Naive thymus-derived CD4-positive, alpha-beta T cell (primary cell): Measurements from ENCODE around the gene DNAJB13. TPM values are rescaled to one million over a fixed set of nuclear protein-coding genes. Genes with fewer than 3 reads are reported as not detected.

ENCODE experiments used
- ATAC-seq: fragments of 150-1000 bp; cut with Tn5 transposase; 2 replicates; pipeline ENCODE4 v1.10.0; 2021; ENCODE audit warnings: mild to moderate bottlenecking, moderate library complexity
- CTCF ChIA-PET: fragments of 350-600 bp; sonication (Branson Sonifier 250); formaldehyde crosslinking; loops from one replicate; lab custom pipeline; 2021; ENCODE audit warnings: antibody characterized with exemption; lab: Charles Lee
- POLR2A ChIA-PET: fragments of 350-600 bp; sonication (Branson Sonifier 250); formaldehyde crosslinking; loops from one replicate; lab custom pipeline; 2021; ENCODE audit warnings: antibody characterized with exemption, inconsistent platforms; lab: Charles Lee
- DNase-seq, 9 donors: peaks; one replicate each; pipeline versions ENCODE4 v3.0.0 to v3.0.0-alpha.2; 2020 to 2022; ENCODE audit warnings: mixed read lengths in 1 of 9
- H3K27ac ChIP-seq: one replicate; pipeline ENCODE4 v1.7.0; 2013; ENCODE audit warnings: mild to moderate bottlenecking, low read depth, low read length, moderate library complexity
- H3K27me3 ChIP-seq, 2 donors: one replicate each; pipeline ENCODE4 v1.7.0; 2013; ENCODE audit warnings: low read length in 2 of 2, mild to moderate bottlenecking in 2 of 2, moderate library complexity in 2 of 2; ENCODE audit not compliant: control insufficient read depth in 2 of 2, insufficient read depth in 2 of 2
- H3K36me3 ChIP-seq, 3 experiments: 1 replicate in 2 of 3; 2 replicates in 1 of 3; pipeline ENCODE4 v1.7.0; 2013; ENCODE audit warnings: low read length in 3 of 3, mild to moderate bottlenecking in 3 of 3, moderate library complexity in 1 of 3; ENCODE audit not compliant: insufficient read depth in 3 of 3, control insufficient read depth in 2 of 3
- H3K4me1 ChIP-seq, 2 donors: one replicate each; pipeline ENCODE4 v1.7.0; 2013; ENCODE audit warnings: low read length in 2 of 2, mild to moderate bottlenecking in 2 of 2, moderate library complexity in 1 of 2; ENCODE audit not compliant: control insufficient read depth in 2 of 2, insufficient read depth in 2 of 2
- H3K4me3 ChIP-seq: 2 replicates; pipeline ENCODE4 v1.7.0; 2013; ENCODE audit warnings: mild to moderate bottlenecking, low read length
- H3K9me3 ChIP-seq, 3 experiments: 1 replicate in 2 of 3; 2 replicates in 1 of 3; pipeline ENCODE4 v1.7.0; 2013; ENCODE audit warnings: low read length in 3 of 3; ENCODE audit not compliant: control insufficient read depth in 2 of 3
- H3K27ac Mint-ChIP-seq, 9 donors: one replicate each; pipeline ENCODE4 v1.8.0; 2020 to 2022; ENCODE audit warnings: mixed read lengths in 9 of 9, mild to moderate bottlenecking in 8 of 9, moderate library complexity in 5 of 9, inconsistent platforms in 2 of 9
- H3K27me3 Mint-ChIP-seq, 5 donors: one replicate each; pipeline ENCODE4 v1.8.0; 2021 to 2022; ENCODE audit warnings: mixed read lengths in 5 of 5, mild to moderate bottlenecking in 1 of 5
- H3K36me3 Mint-ChIP-seq, 5 donors: one replicate each; pipeline ENCODE4 v1.8.0; 2020 to 2022; ENCODE audit warnings: mixed read lengths in 5 of 5, mild to moderate bottlenecking in 3 of 5, inconsistent platforms in 1 of 5
- H3K4me1 Mint-ChIP-seq, 7 donors: one replicate each; pipeline ENCODE4 v1.8.0; 2020 to 2022; ENCODE audit warnings: mixed read lengths in 7 of 7, mild to moderate bottlenecking in 3 of 7, inconsistent platforms in 1 of 7
- H3K4me3 Mint-ChIP-seq, 10 donors: one replicate each; pipeline ENCODE4 v1.8.0; 2020 to 2022; ENCODE audit warnings: mild to moderate bottlenecking in 10 of 10, mixed read lengths in 10 of 10, moderate library complexity in 6 of 10, inconsistent platforms in 2 of 10
- H3K9me3 Mint-ChIP-seq, 11 donors: one replicate each; pipeline ENCODE4 v1.8.0; 2020 to 2022; ENCODE audit warnings: mixed read lengths in 11 of 11, mild to moderate bottlenecking in 4 of 11, inconsistent platforms in 1 of 11, moderate library complexity in 1 of 11
- intact Hi-C, 2 donors: fragments of 100-400 bp; cut with micrococcal nuclease; formaldehyde crosslinking; loops; one replicate each; pipeline ENCODE4 v1.15.1; 2023
- polyA plus RNA-seq, 2 donors: library from polyadenylated mRNA; unstranded; fragments of 300-500 nt; fragmentation: Illumina TruSeq; gene quantifications; one replicate each; pipeline ENCODE4 v1.2.3, GENCODE V29; 2021
- total RNA-seq, 6 experiments: library from RNA in 5 of 6; stranded (reverse) in 5 of 6; gene quantifications; 1 replicate in 5 of 6; 2 replicates in 1 of 6; pipeline ENCODE4 v1.2.3 and lab custom pipeline; 2021 to 2026

Gene DNAJB13
- total and polyA plus RNA-seq, 7 experiments from 2014 or later: 0.19 to 0.73 (median 0.44) TPM; not detected in 1

GRCh38 chr11:73916435-73916834, 34.4 kb upstream of the DNAJB13 start:
- Histone ChIP-seq H3K27ac (no peak overlapping the region), H3K4me1 (no peaks in the 10 kb centered on the region), H3K36me3 (peaks cover 12 to 70% (median 12%) of the 10 kb centered on the region in 3 experiments), H3K4me3 (no peak overlapping the region), H3K9me3 (no peaks in the 10 kb centered on the region), H3K27me3 (no peaks in the 10 kb centered on the region)
- Mint-ChIP-seq H3K4me3 (no peak overlapping the region), H3K4me1 (peaks cover 0 to 8% (median 0%) of the 10 kb centered on the region in 7 donors), H3K27me3 (no peaks in the 10 kb centered on the region), H3K9me3 (no peaks in the 10 kb centered on the region), H3K36me3 (peaks cover 19 to 41% (median 33%) of the 10 kb centered on the region in 5 donors), H3K27ac (no peak overlapping the region)
- intact Hi-C loops: no loop called here
- POLR2A ChIA-PET: no interaction called here
- CTCF ChIA-PET: no interaction called here
- DNase-seq (no peak), ATAC-seq (no peak)

GRCh38 chr11:73921180-73921579, 29.6 kb upstream of the DNAJB13 start:
- Histone ChIP-seq H3K27ac (no peak overlapping the region), H3K9me3 (no peaks in the 10 kb centered on the region), H3K4me3 (no peak overlapping the region), H3K36me3 (peaks cover 4 to 59% (median 8%) of the 10 kb centered on the region in 3 experiments), H3K4me1 (no peaks in the 10 kb centered on the region), H3K27me3 (no peaks in the 10 kb centered on the region)
- CTCF ChIA-PET: interaction anchor here (0.7 kb wide), 1 partner anchor 571 kb away, joined by 3 read pairs; no protein-coding TSS in a partner anchor
- POLR2A ChIA-PET: no interaction called here
- no peak for DNase-seq
- H3K27ac Mint-ChIP-seq: peak overlapping the region in 1 of 9 donors; percentile 5
- no peaks in the 10 kb centered on the region for H3K9me3 Mint-ChIP-seq
- intact Hi-C loops: no loop called here
- H3K4me1 Mint-ChIP-seq: no peaks in the 10 kb centered on the region
- no peak for ATAC-seq
- H3K4me3 Mint-ChIP-seq: no peak overlapping the region
- H3K36me3 Mint-ChIP-seq: peaks cover 13 to 30% (median 16%) of the 10 kb centered on the region in 5 donors
- no peaks in the 10 kb centered on the region for H3K27me3 Mint-ChIP-seq

- Histone ChIP-seq H3K4me3 (no peak overlapping the region), H3K27ac (no peak overlapping the region), H3K4me1 (no peaks in the 10 kb centered on the region), H3K27me3 (no peaks in the 10 kb centered on the region), H3K9me3 (no peaks in the 10 kb centered on the region), H3K36me3 (peaks cover 0 to 34% (median 8%) of the 10 kb centered on the region in 3 experiments)
- H3K27me3 Mint-ChIP-seq: no peaks in the 10 kb centered on the region
- no peaks in the 10 kb centered on the region for H3K4me1 Mint-ChIP-seq
- DNase-seq (no peak), ATAC-seq (no peak)
- H3K27ac Mint-ChIP-seq: no peak overlapping the region
- intact Hi-C loops: no loop called here
- POLR2A ChIA-PET: no interaction called here
- H3K9me3 Mint-ChIP-seq: no peaks in the 10 kb centered on the region
- H3K36me3 Mint-ChIP-seq: peaks cover 9 to 51% (median 25%) of the 10 kb centered on the region in 5 donors
- H3K4me3 Mint-ChIP-seq: no peak overlapping the region
- CTCF ChIA-PET: no interaction called here
Measured at GRCh38 chr11:73929388-73929787, 21.4 kb upstream of the DNAJB13 start.

- peaks cover 9 to 48% (median 25%) of the 10 kb centered on the region in 5 donors for H3K36me3 Mint-ChIP-seq
- H3K27me3 Mint-ChIP-seq: no peaks in the 10 kb centered on the region
- CTCF ChIA-PET: interaction anchor here (0.5 to 0.7 kb wide), 3 partner anchors 53 to 305 kb away, joined by 3 to 4 read pairs (median 3); no protein-coding TSS in a partner anchor
- H3K4me1 Mint-ChIP-seq: no peaks in the 10 kb centered on the region
- Histone ChIP-seq H3K4me3 (no peak overlapping the region), H3K9me3 (no peaks in the 10 kb centered on the region), H3K27me3 (no peaks in the 10 kb centered on the region), H3K36me3 (peaks cover 0 to 31% (median 8%) of the 10 kb centered on the region in 3 experiments), H3K27ac (no peak overlapping the region), H3K4me1 (no peaks in the 10 kb centered on the region)
- H3K9me3 Mint-ChIP-seq: no peaks in the 10 kb centered on the region
- DNase-seq: peak in 3 of 9 donors; percentile 3 to 18 (median 10)
- peak; percentile 37 for ATAC-seq
- POLR2A ChIA-PET: no interaction called here
- H3K27ac Mint-ChIP-seq: peak overlapping the region in 3 of 9 donors; percentile 48 to 65 (median 53)
- intact Hi-C loops: loop anchor here in 1 of 2 donors (1.0 kb wide), 1 partner anchor 306 kb away; no protein-coding TSS in a partner anchor
- H3K4me3 Mint-ChIP-seq: no peak overlapping the region
Measured at GRCh38 chr11:73931039-73931645, 19.7 kb upstream of the DNAJB13 start.

GRCh38 chr11:73931951-73932350, 18.9 kb upstream of the DNAJB13 start:
- Mint-ChIP-seq H3K27ac (peak overlapping the region in 1 of 9 donors; percentile 4), H3K27me3 (no peaks in the 10 kb centered on the region), H3K4me1 (no peaks in the 10 kb centered on the region), H3K4me3 (no peak overlapping the region), H3K9me3 (no peaks in the 10 kb centered on the region), H3K36me3 (peaks cover 7 to 40% (median 22%) of the 10 kb centered on the region in 5 donors)
- Histone ChIP-seq H3K36me3 (peaks cover 0 to 27% (median 7%) of the 10 kb centered on the region in 3 experiments), H3K27ac (no peak overlapping the region), H3K27me3 (no peaks in the 10 kb centered on the region), H3K4me3 (no peak overlapping the region), H3K4me1 (no peaks in the 10 kb centered on the region), H3K9me3 (no peaks in the 10 kb centered on the region)
- ATAC-seq (no peak), DNase-seq (no peak)
- intact Hi-C loops: loop anchor here in 1 of 2 donors (1.0 kb wide), 1 partner anchor 307 kb away; no protein-coding TSS in a partner anchor
- ChIA-PET CTCF (interaction anchor here (0.7 kb wide), 1 partner anchor 615 kb away, joined by 3 read pairs; no protein-coding TSS in a partner anchor), POLR2A (no interaction called here)

GRCh38 chr11:73932781-73933180, 18.0 kb upstream of the DNAJB13 start:
- H3K27me3 ChIP-seq: no peaks in the 10 kb centered on the region
- Mint-ChIP-seq H3K27me3 (no peaks in the 10 kb centered on the region), H3K36me3 (peaks cover 0 to 33% (median 15%) of the 10 kb centered on the region in 5 donors), H3K4me1 (no peaks in the 10 kb centered on the region), H3K27ac (no peak overlapping the region), H3K4me3 (no peak overlapping the region), H3K9me3 (no peaks in the 10 kb centered on the region)
- no peak for ATAC-seq
- H3K9me3 ChIP-seq: no peaks in the 10 kb centered on the region
- ChIA-PET POLR2A (no interaction called here), CTCF (no interaction called here)
- H3K4me1 ChIP-seq: no peaks in the 10 kb centered on the region
- no peak for DNase-seq
- no peak overlapping the region for H3K4me3 ChIP-seq
- H3K36me3 ChIP-seq: peaks cover 0 to 19% (median 3%) of the 10 kb centered on the region in 3 experiments
- H3K27ac ChIP-seq: no peak overlapping the region
- intact Hi-C loops: no loop called here
